BE2C (cell line): ENCODE measurements around the gene PREX1.
A peak's percentile ranks its signal among the peaks of the same experiment; 100 is the strongest.

Experiments used
- DNase-seq: peaks from one replicate; pipeline ENCODE4 v3.0.0-alpha.2; 2020
- H3K27me3 ChIP-seq: fragments of 250-450 bp; sonication (Bioruptor Pico); 2 replicates; pipeline ENCODE4 v1.5.1; 2020; ENCODE audit warnings: mild to moderate bottlenecking
- H3K36me3 ChIP-seq: fragments of 250-450 bp; sonication (Bioruptor Pico); 2 replicates; pipeline ENCODE4 v1.5.1; 2020; ENCODE audit warnings: mild to moderate bottlenecking
- H3K4me1 ChIP-seq: fragments of 250-450 bp; sonication (Bioruptor Pico); 2 replicates; pipeline ENCODE4 v1.5.1; 2020
- H3K4me3 ChIP-seq: 2 replicates; pipeline ENCODE4 v1.5.1; 2011; ENCODE audit warnings: low read depth, low read length
- H3K9me3 ChIP-seq: fragments of 250-450 bp; sonication (Bioruptor Pico); 2 replicates; pipeline ENCODE4 v1.5.1; 2020
- TF ChIP-seq, protein P1 (sequence below): IDR thresholded peaks from 2 replicates; pipeline ENCODE4 v1.5.1; 2012; ENCODE audit warnings: mild to moderate bottlenecking, low read depth, low read length

The PREX1 gene

DNA sequence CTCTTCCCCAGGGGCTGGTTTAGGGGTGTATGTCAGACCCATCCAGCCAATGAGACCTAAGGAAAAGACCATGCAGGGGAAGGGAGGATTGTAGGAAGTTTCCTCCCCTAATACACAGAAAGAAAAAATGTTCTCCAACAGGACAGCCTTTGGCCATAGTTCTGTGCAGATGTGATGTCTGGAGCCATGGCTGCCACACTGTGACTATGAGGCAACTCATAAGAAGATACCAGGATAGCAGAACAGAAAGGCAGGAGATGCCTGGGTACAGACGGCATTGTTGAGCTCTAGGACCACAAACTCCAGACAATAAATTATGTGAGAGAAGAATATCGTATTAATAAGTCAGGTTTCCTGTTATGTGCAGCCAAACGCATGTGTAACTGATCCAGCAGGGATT, 156.7 kb downstream of the PREX1 start:
- no peaks in the 10 kb centered on the region; the same call in 1 of the 2 replicates for H3K36me3 ChIP-seq
- no peak overlapping the region for H3K4me3 ChIP-seq
- TF ChIP-seq, protein P1, sequence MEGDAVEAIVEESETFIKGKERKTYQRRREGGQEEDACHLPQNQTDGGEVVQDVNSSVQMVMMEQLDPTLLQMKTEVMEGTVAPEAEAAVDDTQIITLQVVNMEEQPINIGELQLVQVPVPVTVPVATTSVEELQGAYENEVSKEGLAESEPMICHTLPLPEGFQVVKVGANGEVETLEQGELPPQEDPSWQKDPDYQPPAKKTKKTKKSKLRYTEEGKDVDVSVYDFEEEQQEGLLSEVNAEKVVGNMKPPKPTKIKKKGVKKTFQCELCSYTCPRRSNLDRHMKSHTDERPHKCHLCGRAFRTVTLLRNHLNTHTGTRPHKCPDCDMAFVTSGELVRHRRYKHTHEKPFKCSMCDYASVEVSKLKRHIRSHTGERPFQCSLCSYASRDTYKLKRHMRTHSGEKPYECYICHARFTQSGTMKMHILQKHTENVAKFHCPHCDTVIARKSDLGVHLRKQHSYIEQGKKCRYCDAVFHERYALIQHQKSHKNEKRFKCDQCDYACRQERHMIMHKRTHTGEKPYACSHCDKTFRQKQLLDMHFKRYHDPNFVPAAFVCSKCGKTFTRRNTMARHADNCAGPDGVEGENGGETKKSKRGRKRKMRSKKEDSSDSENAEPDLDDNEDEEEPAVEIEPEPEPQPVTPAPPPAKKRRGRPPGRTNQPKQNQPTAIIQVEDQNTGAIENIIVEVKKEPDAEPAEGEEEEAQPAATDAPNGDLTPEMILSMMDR: no peak

DNA sequence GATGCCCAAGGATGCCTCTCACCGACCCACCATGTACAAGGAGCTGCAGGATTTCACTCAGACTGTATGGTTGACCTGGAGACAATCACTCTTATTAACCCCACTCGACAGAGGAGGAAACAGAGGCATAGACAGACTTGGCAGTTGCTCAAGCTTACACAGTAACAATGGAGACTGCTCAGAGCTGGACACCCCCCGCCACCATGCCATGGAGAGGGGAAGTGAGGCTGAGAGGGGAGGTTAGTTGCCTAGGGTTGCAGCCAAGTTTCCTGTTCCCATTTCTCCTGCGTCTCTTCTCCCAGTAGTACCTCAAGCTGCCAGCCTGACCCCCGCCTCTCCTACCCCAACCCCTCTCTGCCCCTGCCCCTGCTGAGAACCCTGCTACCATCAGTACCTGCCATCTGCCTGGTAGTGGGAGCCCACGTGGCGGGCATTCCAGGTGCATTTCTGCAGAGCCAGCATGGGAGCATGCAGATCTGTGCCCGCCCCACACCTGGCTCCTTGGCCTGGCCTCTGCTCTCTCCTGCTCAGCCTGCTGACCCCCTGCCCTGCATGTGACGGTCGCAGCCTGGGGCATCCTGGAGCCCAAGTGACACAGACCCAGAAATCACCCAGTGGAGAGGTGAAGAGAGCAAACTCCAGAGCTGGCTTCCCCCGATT, 157.7 kb downstream of the PREX1 start:
- DNase-seq: no peak
- Histone ChIP-seq H3K9me3 (no peaks in the 10 kb centered on the region), H3K27me3 (no peaks in the 10 kb centered on the region), H3K36me3 (no peaks in the 10 kb centered on the region; the same call in 1 of the 2 replicates), H3K4me3 (no peak overlapping the region), H3K4me1 (peaks cover 6% of the 10 kb centered on the region; the same call in 1 of the 2 replicates)
- TF ChIP-seq, protein P1: no peak

More for the DNA sequence above, 156.7 kb downstream of the PREX1 start:
- no peak for DNase-seq
- Histone ChIP-seq H3K4me1 (peaks cover 6% of the 10 kb centered on the region; the same call in 1 of the 2 replicates), H3K27me3 (no peaks in the 10 kb centered on the region), H3K9me3 (no peaks in the 10 kb centered on the region)

DNA sequence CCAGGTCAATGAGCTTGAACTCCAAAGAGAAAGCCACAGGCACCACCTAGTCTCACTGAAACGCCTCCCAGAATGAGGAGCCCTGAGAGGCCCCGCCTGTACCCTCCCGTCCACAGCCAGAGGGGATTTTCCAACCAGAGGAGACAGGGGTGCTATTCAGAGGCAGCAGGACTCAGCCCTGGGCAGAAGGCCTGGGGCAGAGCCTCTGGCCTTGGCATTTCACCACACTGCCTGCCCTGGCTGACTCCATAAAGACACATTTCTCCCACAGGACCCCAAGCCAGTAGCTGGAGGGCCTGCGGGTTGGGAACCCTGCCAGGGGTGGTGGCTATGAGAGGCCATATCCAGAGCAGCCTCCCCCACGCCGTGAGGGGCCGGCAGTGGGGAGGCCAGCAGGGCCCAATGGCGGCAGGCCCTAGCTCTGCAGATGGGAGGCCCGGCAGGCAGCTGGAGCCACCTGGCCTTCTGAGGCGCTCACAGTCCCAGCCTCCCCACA, 159.3 kb downstream of the PREX1 start:
- no peaks in the 10 kb centered on the region for H3K36me3 ChIP-seq
- TF ChIP-seq, protein P1: no peak
- DNase-seq: peak; percentile 62
- no peak overlapping the region for H3K4me3 ChIP-seq
- no peaks in the 10 kb centered on the region for H3K27me3 ChIP-seq
- peaks cover 6% of the 10 kb centered on the region for H3K4me1 ChIP-seq
- no peaks in the 10 kb centered on the region for H3K9me3 ChIP-seq

DNA sequence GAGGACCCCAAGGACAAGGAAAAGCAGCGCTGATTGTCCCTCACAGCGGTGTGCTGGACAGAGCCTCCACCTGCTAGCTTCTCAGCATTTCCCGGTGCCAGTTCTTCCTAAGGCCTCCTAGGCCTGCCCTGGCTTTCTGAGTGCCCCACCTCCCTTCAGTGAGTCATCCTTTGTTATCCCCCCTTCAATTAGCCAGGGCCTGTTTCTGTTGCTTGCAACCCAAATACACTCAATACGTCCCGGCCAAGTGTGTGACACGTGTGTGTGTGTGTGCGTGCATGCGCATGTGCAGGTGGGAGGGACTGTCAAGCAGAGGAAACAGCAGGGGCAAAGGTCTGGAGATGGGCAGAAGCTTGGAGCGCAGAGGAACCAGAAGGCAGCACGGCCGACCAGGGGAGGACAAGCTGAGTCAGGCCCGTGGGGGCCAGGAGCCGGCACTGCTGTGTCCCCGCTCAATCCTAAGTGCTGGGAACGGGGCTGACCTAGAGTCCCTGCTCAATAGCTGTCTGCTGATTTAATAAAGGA, 159.8 kb downstream of the PREX1 start:
- H3K4me1 ChIP-seq: peaks cover 6% of the 10 kb centered on the region
- peak; percentile 46 for DNase-seq
- no peak overlapping the region for H3K4me3 ChIP-seq
- H3K9me3 ChIP-seq: no peaks in the 10 kb centered on the region
- TF ChIP-seq, protein P1: no peak
- H3K36me3 ChIP-seq: no peaks in the 10 kb centered on the region
- no peaks in the 10 kb centered on the region for H3K27me3 ChIP-seq

DNA sequence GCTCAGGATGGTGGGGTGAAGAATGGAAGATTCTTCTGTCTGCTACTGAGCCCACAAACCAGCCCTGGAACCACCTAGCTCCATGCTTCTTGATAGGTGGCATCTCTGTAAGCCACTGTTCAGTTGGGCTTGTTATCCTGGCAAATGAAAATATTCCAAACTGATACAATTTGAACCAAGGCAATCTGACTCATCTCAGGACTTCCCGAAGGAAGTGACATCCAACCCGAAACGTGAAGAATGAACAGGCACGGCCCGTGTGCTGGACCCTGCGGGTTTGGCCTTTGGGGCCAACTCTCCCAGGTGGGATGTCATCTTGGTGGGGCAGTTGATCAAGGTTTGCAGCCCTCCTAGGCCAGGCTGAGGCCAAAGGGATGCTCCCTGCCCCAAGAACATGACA, 160.3 kb downstream of the PREX1 start:
- no peaks in the 10 kb centered on the region for H3K27me3 ChIP-seq
- DNase-seq: no peak

More for the DNA sequence above, 160.3 kb downstream of the PREX1 start:
- Histone ChIP-seq H3K36me3 (no peaks in the 10 kb centered on the region), H3K9me3 (no peaks in the 10 kb centered on the region), H3K4me3 (no peak overlapping the region), H3K4me1 (peaks cover 6% of the 10 kb centered on the region)
- TF ChIP-seq, protein P1: no peak
